Loucy (cell line): ENCODE data around the gene NOTCH1.

Source experiments
- EZH2phosphoT487 ChIP-seq: fragments of 200-600 bp; IDR thresholded peaks from 2 replicates; pipeline ENCODE4 v1.6.1; 2018; ENCODE audit warnings: antibody characterized with exemption, mild to moderate bottlenecking, moderate library complexity, borderline replicate concordance
- TF ChIP-seq, protein P1 (sequence below): fragments of 200-600 bp; sonication (generic); conservative IDR thresholded peaks from 2 replicates; pipeline ENCODE4 v1.5.1; 2014; ENCODE audit warnings: mild to moderate bottlenecking, antibody characterized with exemption, low read length

DNA sequence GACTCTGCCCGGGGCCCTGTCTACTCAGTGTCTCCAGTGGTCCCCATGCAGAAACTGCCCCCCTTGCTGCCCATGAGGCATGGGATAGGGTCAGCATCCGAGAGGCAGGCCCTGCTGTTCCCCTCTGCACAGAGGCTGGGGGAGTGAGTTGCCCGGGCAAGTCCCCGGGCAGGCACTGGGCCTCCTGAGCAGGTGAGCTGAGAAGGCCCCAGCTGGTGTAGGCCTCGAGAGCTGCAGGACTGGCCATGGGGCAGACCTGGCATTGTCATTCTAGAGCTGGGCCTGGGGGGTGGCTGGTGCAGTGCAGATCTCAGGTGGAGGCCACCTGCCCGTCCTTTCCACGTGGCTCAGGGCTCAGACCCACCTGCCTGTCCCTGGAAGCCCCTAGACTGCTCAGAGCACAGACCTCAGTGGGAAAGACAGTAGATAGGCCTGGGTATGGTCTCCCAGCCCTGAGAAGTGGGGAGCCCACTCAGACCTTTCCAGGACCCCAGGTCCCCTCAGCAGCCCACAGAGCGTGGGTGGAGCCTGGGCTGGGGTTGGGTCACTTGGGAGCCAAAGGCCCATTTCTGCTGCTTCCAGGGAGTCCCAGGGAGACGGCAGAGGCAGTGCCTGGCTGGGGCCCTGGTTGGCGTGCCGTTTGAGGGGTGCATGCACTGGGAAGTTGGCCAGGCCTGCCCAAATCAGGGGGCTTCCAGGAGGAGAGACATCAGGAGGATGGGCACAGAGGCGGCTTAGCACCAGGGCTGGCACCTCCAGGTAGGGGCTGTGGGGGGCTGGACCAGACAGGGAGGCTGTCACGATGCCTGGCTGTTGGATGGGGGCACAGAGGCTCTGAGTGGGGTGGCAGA is 4.8 kb upstream of the NOTCH1 start:
- TF ChIP-seq, protein P1, sequence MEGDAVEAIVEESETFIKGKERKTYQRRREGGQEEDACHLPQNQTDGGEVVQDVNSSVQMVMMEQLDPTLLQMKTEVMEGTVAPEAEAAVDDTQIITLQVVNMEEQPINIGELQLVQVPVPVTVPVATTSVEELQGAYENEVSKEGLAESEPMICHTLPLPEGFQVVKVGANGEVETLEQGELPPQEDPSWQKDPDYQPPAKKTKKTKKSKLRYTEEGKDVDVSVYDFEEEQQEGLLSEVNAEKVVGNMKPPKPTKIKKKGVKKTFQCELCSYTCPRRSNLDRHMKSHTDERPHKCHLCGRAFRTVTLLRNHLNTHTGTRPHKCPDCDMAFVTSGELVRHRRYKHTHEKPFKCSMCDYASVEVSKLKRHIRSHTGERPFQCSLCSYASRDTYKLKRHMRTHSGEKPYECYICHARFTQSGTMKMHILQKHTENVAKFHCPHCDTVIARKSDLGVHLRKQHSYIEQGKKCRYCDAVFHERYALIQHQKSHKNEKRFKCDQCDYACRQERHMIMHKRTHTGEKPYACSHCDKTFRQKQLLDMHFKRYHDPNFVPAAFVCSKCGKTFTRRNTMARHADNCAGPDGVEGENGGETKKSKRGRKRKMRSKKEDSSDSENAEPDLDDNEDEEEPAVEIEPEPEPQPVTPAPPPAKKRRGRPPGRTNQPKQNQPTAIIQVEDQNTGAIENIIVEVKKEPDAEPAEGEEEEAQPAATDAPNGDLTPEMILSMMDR: no peak
- no peak for TF ChIP-seq EZH2phosphoT487
